HepG2 (cell line): ENCODE measurements around the gene HYAL2. TPM values are rescaled to one million over a fixed set of nuclear protein-coding genes. Genes with fewer than 3 reads are reported as not detected.

Experiments
- AHR ChIP-seq: IDR thresholded peaks from 2 replicates; pipeline ENCODE4 v1.6.1; 2018; ENCODE audit warnings: missing genetic modification reagents, missing compliant biosample characterization
- DMAP1 ChIP-seq: IDR thresholded peaks from 2 replicates; pipeline ENCODE4 v1.6.1; 2016
- FUBP1 ChIP-seq: sonication (generic); formaldehyde crosslinking; IDR thresholded peaks from 2 replicates; pipeline ENCODE4 v1.5.1; 2020; ENCODE audit warnings: missing genetic modification reagents, mild to moderate bottlenecking, borderline replicate concordance
- GFI1 ChIP-seq: sonication (generic); formaldehyde crosslinking; IDR thresholded peaks from 2 replicates; pipeline ENCODE4 v1.5.0; 2020; ENCODE audit warnings: missing genetic modification reagents, mild to moderate bottlenecking, borderline replicate concordance
- KDM5A ChIP-seq: fragments of 200-600 bp; sonication (generic); IDR thresholded peaks from 2 replicates; pipeline ENCODE4 v1.7.0; 2018; ENCODE audit warnings: antibody characterized with exemption, mild to moderate bottlenecking, low read length, borderline replicate concordance
- KMT2B ChIP-seq: IDR thresholded peaks from 2 replicates; pipeline ENCODE4 v1.6.1; 2016; ENCODE audit warnings: missing genetic modification reagents, missing compliant biosample characterization
- MBNL3 ChIP-seq: fragments of 250-450 bp; sonication (Bioruptor Pico); conservative IDR thresholded peaks from 2 replicates; pipeline ENCODE4 v1.8.0; 2022; ENCODE audit warnings: mild to moderate bottlenecking, inconsistent platforms
- MLX ChIP-seq: IDR thresholded peaks from 2 replicates; pipeline ENCODE4 v1.6.1; 2016
- MTF1 ChIP-seq: sonication (generic); formaldehyde crosslinking; IDR thresholded peaks from 2 replicates; pipeline ENCODE4 v1.5.0; 2020; ENCODE audit warnings: missing genetic modification reagents
- MXD4 ChIP-seq: IDR thresholded peaks from 2 replicates; pipeline ENCODE4 v1.6.1; 2016; ENCODE audit warnings: mild to moderate bottlenecking, missing biosample characterization, missing genetic modification reagents
- PLRG1 ChIP-seq: fragments of 450-650 bp; conservative IDR thresholded peaks from 2 replicates; pipeline ENCODE4 v1.6.1; 2016
- POLR2AphosphoS5 ChIP-seq: IDR thresholded peaks from 2 replicates; pipeline ENCODE4 v1.6.1; 2012; ENCODE audit warnings: low read depth, low read length
- SCMH1 ChIP-seq: sonication (generic); formaldehyde crosslinking; IDR thresholded peaks from 2 replicates; pipeline ENCODE4 v1.9.0; 2021; ENCODE audit warnings: missing genetic modification reagents, mild to moderate bottlenecking, borderline replicate concordance
- TEF ChIP-seq: sonication (generic); formaldehyde crosslinking; IDR thresholded peaks from 2 replicates; pipeline ENCODE4 v1.5.0; 2020; ENCODE audit warnings: missing genetic modification reagents
- ZBTB7A ChIP-seq: sonication (generic); formaldehyde crosslinking; IDR thresholded peaks from 2 replicates; pipeline ENCODE4 v1.8.0; 2022; ENCODE audit warnings: mild to moderate bottlenecking, missing genetic modification reagents
- ZNF160 ChIP-seq: sonication (generic); formaldehyde crosslinking; IDR thresholded peaks from 2 replicates; pipeline ENCODE4 v1.8.0; 2022; ENCODE audit warnings: mild to moderate bottlenecking, inconsistent platforms, missing genetic modification reagents
- ZNF446 ChIP-seq: sonication (generic); formaldehyde crosslinking; IDR thresholded peaks from 2 replicates; pipeline ENCODE4 v1.5.0; 2020; ENCODE audit warnings: mild to moderate bottlenecking, missing genetic modification reagents
- ZNF562 ChIP-seq: sonication (generic); formaldehyde crosslinking; IDR thresholded peaks from 2 replicates; pipeline ENCODE4 v1.8.0; 2022; ENCODE audit warnings: missing genetic modification reagents, borderline replicate concordance
- ZNF564 ChIP-seq: sonication (generic); formaldehyde crosslinking; IDR thresholded peaks from 2 replicates; pipeline ENCODE4 v1.8.1; 2023; ENCODE audit warnings: mild to moderate bottlenecking, missing genetic modification reagents
- ZNF777 ChIP-seq: sonication (generic); formaldehyde crosslinking; IDR thresholded peaks from 2 replicates; pipeline ENCODE4 v1.4.0; 2020; ENCODE audit warnings: missing genetic modification reagents
- ZSCAN22 ChIP-seq: sonication (generic); formaldehyde crosslinking; IDR thresholded peaks from 2 replicates; pipeline ENCODE4 v1.4.0; 2020; ENCODE audit warnings: mild to moderate bottlenecking, missing genetic modification reagents
- polyA plus RNA-seq, 8 experiments: library from polyadenylated mRNA; depleted of rRNA in 3 of 8; stranded (reverse) in 7 of 8; unstranded in 1 of 8; fragments of >200 nt; fragmentation: Illumina TruSeq in 4 of 8; extraction: Trizol in 4 of 8; gene quantifications; 2 replicates each; pipeline versions ENCODE4 v1.2.1 to v1.2.3, GENCODE V29; 2011 to 2016; ENCODE audit warnings: low read depth in 4 of 8, missing spikeins in 1 of 8, mixed read lengths in 1 of 8; ENCODE audit not compliant: insufficient read depth in 1 of 8
- total RNA-seq, 5 experiments: library from RNA; depleted of rRNA; stranded (reverse); fragments of >200 nt; fragmentation: Illumina TruSeq; extraction: Trizol; gene quantifications; 2 replicates each; pipeline ENCODE4 v1.2.3, GENCODE V29; 2016; ENCODE audit warnings: low read depth in 1 of 5
- TF ChIP-seq, protein P1 (sequence below): sonication (generic); formaldehyde crosslinking; IDR thresholded peaks from 2 replicates; pipeline ENCODE4 v1.4.0; 2020; ENCODE audit warnings: missing genetic modification reagents
- TF ChIP-seq, protein P2 (sequence below): sonication (generic); formaldehyde crosslinking; IDR thresholded peaks from 2 replicates; pipeline ENCODE4 v1.8.1; 2023; ENCODE audit warnings: missing genetic modification reagents, mild to moderate bottlenecking, borderline replicate concordance
- TF ChIP-seq, protein P3 (sequence below): sonication (generic); formaldehyde crosslinking; IDR thresholded peaks from 2 replicates; pipeline ENCODE4 v1.5.0; 2020; ENCODE audit warnings: missing genetic modification reagents

HYAL2 gene
- total and polyA plus RNA-seq, 2 of the 13 experiments (the other 11 are each of a cell fraction or from before 2014, with no cell fraction given): 76.2 to 102 TPM

- 0 out of 2 replicates have a peak, but pooled peaks have one; percentile 25 for TF ChIP-seq AHR (CRISPR knock-in tag)
- TF ChIP-seq, protein P1, sequence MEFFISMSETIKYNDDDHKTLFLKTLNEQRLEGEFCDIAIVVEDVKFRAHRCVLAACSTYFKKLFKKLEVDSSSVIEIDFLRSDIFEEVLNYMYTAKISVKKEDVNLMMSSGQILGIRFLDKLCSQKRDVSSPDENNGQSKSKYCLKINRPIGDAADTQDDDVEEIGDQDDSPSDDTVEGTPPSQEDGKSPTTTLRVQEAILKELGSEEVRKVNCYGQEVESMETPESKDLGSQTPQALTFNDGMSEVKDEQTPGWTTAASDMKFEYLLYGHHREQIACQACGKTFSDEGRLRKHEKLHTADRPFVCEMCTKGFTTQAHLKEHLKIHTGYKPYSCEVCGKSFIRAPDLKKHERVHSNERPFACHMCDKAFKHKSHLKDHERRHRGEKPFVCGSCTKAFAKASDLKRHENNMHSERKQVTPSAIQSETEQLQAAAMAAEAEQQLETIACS (CRISPR knock-in tag): no peak
- TF ChIP-seq FUBP1: no peak; the same call in 1 of the 2 replicates
- TF ChIP-seq KMT2B: no peak
- no peak for TF ChIP-seq MXD4 (CRISPR knock-in tag)
- no peak for TF ChIP-seq ZSCAN22 (CRISPR knock-in tag)
- TF ChIP-seq DMAP1: no peak; the same call in 1 of the 2 replicates
- TF ChIP-seq, protein P2, sequence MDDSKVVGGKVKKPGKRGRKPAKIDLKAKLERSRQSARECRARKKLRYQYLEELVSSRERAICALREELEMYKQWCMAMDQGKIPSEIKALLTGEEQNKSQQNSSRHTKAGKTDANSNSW: no peak
- TF ChIP-seq GFI1 (CRISPR knock-in tag): no peak
- peak; percentile 27; the same call in 1 of the 2 replicates for TF ChIP-seq ZNF446 (CRISPR knock-in tag)
- no peak for TF ChIP-seq MLX (CRISPR knock-in tag)
- TF ChIP-seq ZBTB7A (CRISPR knock-in tag): 0 out of 2 replicates have a peak, but pooled peaks have one; percentile 23
- TF ChIP-seq POLR2AphosphoS5: no peak
- TF ChIP-seq TEF (CRISPR knock-in tag): no peak
- no peak for TF ChIP-seq ZNF777 (CRISPR knock-in tag)
- TF ChIP-seq ZNF564 (CRISPR knock-in tag): peak; percentile 30
- TF ChIP-seq KDM5A: peak; percentile 20; the same call in 1 of the 2 replicates
- TF ChIP-seq, protein P3, sequence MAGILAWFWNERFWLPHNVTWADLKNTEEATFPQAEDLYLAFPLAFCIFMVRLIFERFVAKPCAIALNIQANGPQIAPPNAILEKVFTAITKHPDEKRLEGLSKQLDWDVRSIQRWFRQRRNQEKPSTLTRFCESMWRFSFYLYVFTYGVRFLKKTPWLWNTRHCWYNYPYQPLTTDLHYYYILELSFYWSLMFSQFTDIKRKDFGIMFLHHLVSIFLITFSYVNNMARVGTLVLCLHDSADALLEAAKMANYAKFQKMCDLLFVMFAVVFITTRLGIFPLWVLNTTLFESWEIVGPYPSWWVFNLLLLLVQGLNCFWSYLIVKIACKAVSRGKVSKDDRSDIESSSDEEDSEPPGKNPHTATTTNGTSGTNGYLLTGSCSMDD (CRISPR knock-in tag): no peak
- no peak for TF ChIP-seq MBNL3 (CRISPR knock-in tag)
- no peak for TF ChIP-seq ZNF160 (CRISPR knock-in tag)
- TF ChIP-seq ZNF562 (CRISPR knock-in tag): no peak
- TF ChIP-seq MTF1 (CRISPR knock-in tag): no peak
- no peak for TF ChIP-seq SCMH1
- no peak for TF ChIP-seq PLRG1
Observed at GRCh38 chr3:50302095-50303012, 20.2 kb downstream of the HYAL2 start (continued).
